Stomach smooth muscle (tissue), 2 donors: Measurements from ENCODE around the gene HPN.
"Not testable (repeated sequence)": the region's sequence is repeated elsewhere in the genome, so short reads cannot be mapped to it uniquely, and the experiment has no call there.

ENCODE experiments used
- H3K27ac ChIP-seq: one replicate; pipeline ENCODE4 v1.7.0; 2013; ENCODE audit warnings: mild to moderate bottlenecking, low read length, inconsistent platforms
- H3K27me3 ChIP-seq, 2 donors: one replicate each; pipeline ENCODE4 v1.7.0; 2013; ENCODE audit warnings: low read length in 2 of 2; ENCODE audit not compliant: insufficient read depth in 2 of 2, control insufficient read depth in 1 of 2
- H3K36me3 ChIP-seq, 2 donors: one replicate each; pipeline ENCODE4 v1.7.0; 2013; ENCODE audit warnings: low read length in 2 of 2; ENCODE audit not compliant: control insufficient read depth in 2 of 2, insufficient read depth in 2 of 2
- H3K4me1 ChIP-seq: one replicate; pipeline ENCODE4 v1.7.0; 2013; ENCODE audit warnings: low read length; ENCODE audit not compliant: control insufficient read depth, insufficient read depth
- H3K4me3 ChIP-seq, 2 donors: one replicate each; pipeline ENCODE4 v1.7.0; 2013; ENCODE audit warnings: low read length in 2 of 2
- H3K9ac ChIP-seq, 2 donors: one replicate each; pipeline ENCODE4 v1.7.0; 2013; ENCODE audit warnings: low read length in 2 of 2, mild to moderate bottlenecking in 1 of 2
- H3K9me3 ChIP-seq, 2 donors: one replicate each; pipeline ENCODE4 v1.7.0; 2013; ENCODE audit warnings: low read length in 2 of 2; ENCODE audit not compliant: control insufficient read depth in 2 of 2
- donor health status: healthy.
- donor health status: Pancreatic carcinoma.

The HPN gene

DNA sequence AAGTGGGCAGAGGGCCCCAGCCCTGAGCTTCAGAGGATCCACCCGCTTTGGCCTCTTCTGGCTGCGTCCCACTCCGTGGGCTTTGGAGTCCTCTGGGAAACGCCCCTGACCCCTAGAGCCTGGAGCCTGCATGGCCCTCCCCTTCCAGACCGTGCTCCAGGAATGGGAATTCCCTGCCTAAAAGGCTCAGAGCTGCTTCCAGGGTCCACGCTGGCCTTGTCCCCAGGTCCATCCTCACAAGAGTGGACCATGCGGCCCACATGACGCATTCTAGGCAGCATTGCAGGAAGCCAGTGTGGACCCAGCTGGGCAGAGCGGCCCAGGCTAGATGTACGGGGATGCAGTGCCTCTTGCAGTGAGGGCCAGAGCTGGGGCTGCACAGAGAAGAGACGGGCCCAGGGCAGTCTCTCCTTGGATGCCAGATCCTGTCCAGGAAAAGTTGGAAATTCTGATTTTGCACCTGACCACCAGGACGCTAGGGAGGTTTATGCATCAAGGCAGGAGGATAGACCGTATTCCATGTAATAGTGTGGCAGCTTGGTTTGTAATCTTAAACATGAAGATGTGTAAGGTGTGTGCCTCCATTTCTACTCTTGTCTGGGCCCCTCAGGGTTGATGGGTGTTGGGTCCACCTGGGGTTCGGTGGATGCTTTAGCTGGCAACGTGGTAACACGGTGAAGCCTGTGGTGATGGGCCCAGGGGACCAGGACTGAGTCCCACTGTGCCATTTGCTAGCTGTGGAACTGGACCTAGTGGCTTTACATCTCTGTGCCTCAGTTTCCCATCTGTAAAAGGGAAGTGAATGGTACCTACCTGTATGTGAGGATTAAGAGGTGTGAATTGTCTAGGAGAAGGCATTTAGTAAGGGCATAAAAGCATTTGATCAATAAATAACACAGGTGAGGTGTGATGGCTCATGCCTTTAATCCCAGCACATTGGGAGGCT lies 59.3 kb downstream of the HPN start:
- Histone ChIP-seq H3K36me3 (no peaks in the 10 kb centered on the region), H3K4me1 (no peaks in the 10 kb centered on the region), H3K27ac (no peak overlapping the region), H3K9ac (no peak overlapping the region), H3K4me3 (no peak overlapping the region), H3K27me3 (no peaks in the 10 kb centered on the region), H3K9me3 (no peaks in the 10 kb centered on the region)

- not testable (repeated sequence) for H3K9ac ChIP-seq, H3K9me3 ChIP-seq, H3K36me3 ChIP-seq, H3K4me3 ChIP-seq, H3K4me1 ChIP-seq, H3K27me3 ChIP-seq, H3K27ac ChIP-seq
These were observed 60.4 kb downstream of the HPN start for GRCh38 chr19:35101949-35102348.

- not testable (repeated sequence) for H3K9ac ChIP-seq, H3K4me1 ChIP-seq, H3K27ac ChIP-seq, H3K4me3 ChIP-seq, H3K36me3 ChIP-seq, H3K27me3 ChIP-seq, H3K9me3 ChIP-seq
These were observed 62.1 kb downstream of the HPN start for GRCh38 chr19:35103614-35104013.

GRCh38 chr19:35104361-35104760 lies 62.8 kb downstream of the HPN start:
- Histone ChIP-seq H3K4me1 (no peaks in the 10 kb centered on the region), H3K4me3 (no peak overlapping the region), H3K36me3 (no peaks in the 10 kb centered on the region), H3K9ac (no peak overlapping the region), H3K9me3 (no peaks in the 10 kb centered on the region), H3K27ac (no peak overlapping the region), H3K27me3 (peaks cover 0 to 3% of the 10 kb centered on the region in 2 donors)

DNA sequence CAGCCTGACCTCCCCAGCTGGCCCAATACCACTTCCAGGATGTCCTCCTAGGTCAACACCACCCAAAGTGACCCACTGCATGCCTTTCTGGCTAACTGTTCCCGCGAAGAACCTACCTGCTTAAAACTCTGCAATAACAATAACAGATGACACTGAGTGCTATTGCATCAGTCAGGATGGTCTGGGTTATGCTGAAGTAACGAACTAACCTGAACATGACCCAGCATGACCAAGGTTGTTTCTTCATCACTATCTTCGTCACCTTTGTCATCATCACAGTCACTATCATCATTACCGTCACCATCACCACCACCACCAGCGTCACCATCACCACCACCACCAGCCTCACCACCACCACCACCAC lies 63.5 kb downstream of the HPN start:
- Histone ChIP-seq H3K36me3 (no peaks in the 10 kb centered on the region), H3K4me3 (no peak overlapping the region), H3K9me3 (no peaks in the 10 kb centered on the region), H3K9ac (no peak overlapping the region), H3K27ac (no peak overlapping the region), H3K27me3 (peaks cover 0 to 3% of the 10 kb centered on the region in 2 donors), H3K4me1 (no peaks in the 10 kb centered on the region)

GRCh38 chr19:35105411-35106290 lies 64.1 kb downstream of the HPN start:
- Histone ChIP-seq H3K27ac (no peak overlapping the region), H3K4me3 (no peak overlapping the region), H3K4me1 (no peaks in the 10 kb centered on the region), H3K9ac (no peak overlapping the region), H3K27me3 (peaks cover 0 to 3% of the 10 kb centered on the region in 2 donors), H3K36me3 (no peaks in the 10 kb centered on the region), H3K9me3 (no peaks in the 10 kb centered on the region)

DNA sequence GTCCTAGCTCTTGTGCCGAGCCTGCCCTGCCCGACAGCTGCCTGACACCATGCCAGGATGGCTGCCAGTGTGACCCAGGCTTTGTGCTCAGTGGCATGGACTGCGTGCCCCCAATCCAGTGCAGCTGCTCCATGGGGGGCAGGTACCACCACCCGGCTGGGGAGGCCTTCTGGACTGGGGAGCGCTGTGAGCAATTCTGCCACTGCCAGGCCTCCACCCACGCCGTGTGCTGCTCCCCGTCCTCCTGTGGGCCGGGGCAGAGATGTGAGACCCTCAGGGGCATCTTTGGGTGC lies 64.7 kb downstream of the HPN start:
- Histone ChIP-seq H3K9ac (no peak overlapping the region), H3K27ac (no peak overlapping the region), H3K4me3 (no peak overlapping the region), H3K9me3 (no peaks in the 10 kb centered on the region), H3K36me3 (no peaks in the 10 kb centered on the region), H3K4me1 (no peaks in the 10 kb centered on the region), H3K27me3 (peaks cover 0 to 3% of the 10 kb centered on the region in 2 donors)

GRCh38 chr19:35106898-35107541 lies 65.5 kb downstream of the HPN start:
- Histone ChIP-seq H3K4me1 (no peaks in the 10 kb centered on the region), H3K27ac (no peak overlapping the region), H3K27me3 (peaks cover 0 to 3% of the 10 kb centered on the region in 2 donors), H3K9ac (no peak overlapping the region), H3K4me3 (no peak overlapping the region), H3K9me3 (no peaks in the 10 kb centered on the region), H3K36me3 (no peaks in the 10 kb centered on the region)

GRCh38 chr19:35107545-35107944 lies 66.0 kb downstream of the HPN start:
- no peak overlapping the region for H3K9ac ChIP-seq
- H3K36me3 ChIP-seq, result no peaks in the 10 kb centered on the region
- no peaks in the 10 kb centered on the region for H3K9me3 ChIP-seq
- H3K4me1 ChIP-seq, result no peaks in the 10 kb centered on the region
- H3K4me3 ChIP-seq, result no peak overlapping the region
- no peak overlapping the region for H3K27ac ChIP-seq
- peaks cover 0 to 3% of the 10 kb centered on the region in 2 donors for H3K27me3 ChIP-seq

GRCh38 chr19:35108730-35109129 lies 67.2 kb downstream of the HPN start:
- H3K9ac ChIP-seq, result no peak overlapping the region
- H3K27me3 ChIP-seq, result peaks cover 0 to 3% of the 10 kb centered on the region in 2 donors
- no peaks in the 10 kb centered on the region for H3K36me3 ChIP-seq
- no peak overlapping the region for H3K27ac ChIP-seq
- H3K4me3 ChIP-seq, result no peak overlapping the region
- H3K9me3 ChIP-seq, result no peaks in the 10 kb centered on the region
- H3K4me1 ChIP-seq, result no peaks in the 10 kb centered on the region
